ENCODE results near the gene UBAP1. TPM values are rescaled to one million over a fixed set of nuclear protein-coding genes. Genes with fewer than 3 reads are reported as not detected.

The UBAP1 gene
- total RNA-seq, 1 experiment from 2014 or later: 30.8 TPM

GRCh38 chr9:34143116-34143515 is 35.7 kb upstream of the UBAP1 start:
- Histone ChIP-seq H3K9me2 (ENCODE audit: insufficient read depth) (no peaks in the 10 kb centered on the region), H3K36me3 (ENCODE audit: control insufficient read depth in 1 of 2, insufficient read depth in 2 of 2, low read length in 2 of 2) (no peaks in the 10 kb centered on the region), H3K27ac (ENCODE audit: low read depth, low read length) (no peak overlapping the region), H2AFZ (ENCODE audit: low read depth, low read length, poor library complexity, severe bottlenecking) (no peak overlapping the region), H3K4me2 (ENCODE audit: low read length) (no peak overlapping the region), H3K79me2 (ENCODE audit: insufficient read depth, low read length) (no peaks in the 10 kb centered on the region), H3K9me3 (ENCODE audit: control insufficient read depth in 1 of 2, insufficient read depth in 1 of 2, low read depth in 1 of 2, low read length in 2 of 2) (no peaks in the 10 kb centered on the region), H3K9ac (ENCODE audit: low read length) (no peak overlapping the region), H3K27me3 (ENCODE audit: insufficient read depth, low read length) (no peaks in the 10 kb centered on the region), H3K4me3 (replicated peaks in 1 of 2; ENCODE audit: low read depth in 1 of 2, low read length in 2 of 2) (no peak overlapping the region), H4K20me1 (ENCODE audit: insufficient read depth) (no peaks in the 10 kb centered on the region), H3K4me1 (ENCODE audit: control insufficient read depth in 1 of 2, insufficient read depth in 2 of 2, low read length in 2 of 2) (peaks cover 0 to 4% of the 10 kb centered on the region in 2 experiments; a peak in 2 of 4 replicates)
- DNase-seq (ENCODE audit: low read depth, low spot score) (no peak), ATAC-seq (no peak)
- BruUV-seq (replicated peaks): no TSS peak
- ChIA-PET POLR2A (no interaction called here), CTCF (no interaction called here), RAD21 (ENCODE audit: low non-redundant PET in 1 of 2, low total read pairs in 2 of 2, uncharacterized antibody in 2 of 2, unreplicated experiment in 2 of 2) (no interaction called here)
- intact Hi-C loops (cut with micrococcal nuclease): no loop called here
- TF ChIP-seq SIN3A (IDR thresholded peaks at IDR 0.05; ENCODE audit: low read depth) (no peak), EZH2 (IDR thresholded peaks at IDR 0.05) (no peak), JUND (IDR thresholded peaks at IDR 0.05) (no peak), FOSL1 (IDR thresholded peaks at IDR 0.05; ENCODE audit: low read depth) (no peak), MAX (IDR thresholded peaks at IDR 0.05) (no peak), ZBTB33 (IDR thresholded peaks at IDR 0.05; ENCODE audit: extremely low read depth, insufficient replicate concordance, low read length) (no peak), ZNF274 (IDR thresholded peaks at IDR 0.05; ENCODE audit: low read depth, low read length) (no peak), ELF1 (IDR thresholded peaks at IDR 0.05; ENCODE audit: borderline replicate concordance, low read depth) (no peak), REST (IDR thresholded peaks at IDR 0.05; ENCODE audit: low read depth) (no peak), POLR2AphosphoS5 (IDR thresholded peaks at IDR 0.05; ENCODE audit: low read depth, low read length) (no peak)

Measured in HCT116 (cell line).